Ovary (tissue), 9 donors: ENCODE measurements around the gene DRAM2. TPM values are rescaled to one million over a fixed set of nuclear protein-coding genes. Genes with fewer than 3 reads are reported as not detected.

Experiments
- DNase-seq, 5 donors: peaks; one replicate each; pipeline ENCODE4 v3.0.0-alpha.2; 2019 to 2020
- H3K27ac ChIP-seq, 2 donors: fragments of 200-600 bp; one replicate each; pipeline versions ENCODE4 v1.5.1 to v1.8.0; 2019 to 2022
- H3K27me3 ChIP-seq: fragments of 200-600 bp; one replicate; pipeline ENCODE4 v1.8.0; 2022
- H3K36me3 ChIP-seq: fragments of 200-600 bp; sonication (generic); one replicate; pipeline ENCODE4 v1.5.1; 2019
- H3K4me1 ChIP-seq: one replicate; pipeline ENCODE4 v1.8.1; 2013; ENCODE audit warnings: mild to moderate bottlenecking, moderate library complexity; ENCODE audit not compliant: insufficient read depth
- H3K4me3 ChIP-seq: fragments of 200-600 bp; sonication (generic); one replicate; pipeline ENCODE4 v1.5.1; 2017
- H3K9me3 ChIP-seq, 2 donors: fragments of 200-600 bp in 1 of 2; sonication (generic) in 1 of 2; one replicate each; pipeline versions ENCODE4 v1.5.1 to v1.8.1; 2013 to 2019; ENCODE audit warnings: mild to moderate bottlenecking in 1 of 2, moderate library complexity in 1 of 2
- EP300 ChIP-seq: sonication (generic); formaldehyde crosslinking; IDR thresholded peaks from one replicate; pipeline ENCODE4 v1.6.1; 2017; ENCODE audit warnings: antibody characterized with exemption
- POLR2A ChIP-seq: fragments of 450-650 bp; IDR thresholded peaks from one replicate; pipeline ENCODE4 v1.6.1; 2017; ENCODE audit warnings: antibody characterized with exemption, mild to moderate bottlenecking, moderate library complexity
- WGBS, 3 donors: extraction: QIAGEN DNeasy Blood & Tissue Kit in 1 of 3; methylation state at CpG; one replicate each; pipeline versions ENCODE4 v1.1.5 to v1.1.7; 2013 to 2017; 5-methylcytosine and 5-hydroxymethylcytosine counted together
- intact Hi-C, 4 donors: fragments of 100-400 bp; cut with DNase I; formaldehyde crosslinking; loops; one replicate each; pipeline versions ENCODE4 v1.11.0 to v1.15.1; 2022 to 2023
- polyA plus RNA-seq, 2 donors: library from polyadenylated mRNA; stranded (reverse); fragments of 200-250 nt in 1 of 2; fragments of 350-450 nt in 1 of 2; fragmentation: Illumina TruSeq in 1 of 2; extraction: RNeasy Lipid Tissue Mini Kit (QIAGEN cat#74804) in 1 of 2; gene quantifications; one replicate each; pipeline ENCODE4 v1.2.3, GENCODE V29; 2013 to 2014
- total RNA-seq, 7 donors: library from RNA; depleted of rRNA in 2 of 7; stranded (reverse); fragments of >200 nt in 2 of 7; fragmentation: NEBNext Ultra II Directional in 3 of 7; extraction: Animal tissue kit (Norgen Biotek cat#: 25700) in 3 of 7; gene quantifications; one replicate each; pipeline versions ENCODE4 v1.1.0 to v1.2.4, GENCODE V29; 2016 to 2023
- TF ChIP-seq, protein P1 (sequence below), 3 donors: fragments of 450-650 bp in 2 of 3; fragments of 200-600 bp in 1 of 3; IDR thresholded peaks; one replicate each; pipeline versions ENCODE4 v1.5.1 to v1.8.0; 2016 to 2022; ENCODE audit warnings: antibody characterized with exemption in 3 of 3, mild to moderate bottlenecking in 1 of 3
- donor health status: DM: no; HTN: no; CAD: no; lungs with moderate emphysema.
- donor health status: DM: no; HTN: no; CAD: no.
- donor health status: Bipolar disorder and iron deficiency.
- donor health status: DM: yes; HTN: yes; CAD: no.
- donor health status: DM: no; HTN: no; CAD: no.
- donor health status: DM: yes; HTN: yes; CAD: no.

The DRAM2 gene
- total and polyA plus RNA-seq, 9 donors: 27.2 to 87.3 (median 34.7) TPM

DNA sequence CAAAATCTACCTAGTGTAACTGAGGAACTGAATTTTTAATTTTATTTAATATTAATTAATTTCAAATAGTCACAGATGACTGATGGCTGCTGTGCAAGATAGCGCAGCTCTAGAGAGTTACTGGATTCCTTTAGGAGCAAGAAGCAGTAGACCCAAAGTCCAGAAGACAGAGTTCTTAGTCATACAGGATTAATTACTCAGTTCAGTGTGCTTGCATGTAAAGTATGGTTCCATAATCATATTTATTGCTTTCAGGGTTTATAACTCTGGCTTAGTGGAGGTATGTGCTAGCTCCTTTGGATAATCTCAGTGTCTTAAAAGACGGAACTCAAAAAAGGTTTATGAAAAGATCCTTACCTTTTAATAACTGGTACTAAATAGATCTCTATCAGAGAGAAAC is 17.5 kb upstream of the DRAM2 start:
- no peaks in the 10 kb centered on the region for H3K9me3 ChIP-seq
- H3K27me3 ChIP-seq: no peaks in the 10 kb centered on the region
- peaks cover 5% of the 10 kb centered on the region for H3K4me1 ChIP-seq
- no peak for DNase-seq
- H3K36me3 ChIP-seq: no peaks in the 10 kb centered on the region
- no peak overlapping the region for H3K27ac ChIP-seq
- intact Hi-C loops: no loop called here
- TF ChIP-seq, protein P1, sequence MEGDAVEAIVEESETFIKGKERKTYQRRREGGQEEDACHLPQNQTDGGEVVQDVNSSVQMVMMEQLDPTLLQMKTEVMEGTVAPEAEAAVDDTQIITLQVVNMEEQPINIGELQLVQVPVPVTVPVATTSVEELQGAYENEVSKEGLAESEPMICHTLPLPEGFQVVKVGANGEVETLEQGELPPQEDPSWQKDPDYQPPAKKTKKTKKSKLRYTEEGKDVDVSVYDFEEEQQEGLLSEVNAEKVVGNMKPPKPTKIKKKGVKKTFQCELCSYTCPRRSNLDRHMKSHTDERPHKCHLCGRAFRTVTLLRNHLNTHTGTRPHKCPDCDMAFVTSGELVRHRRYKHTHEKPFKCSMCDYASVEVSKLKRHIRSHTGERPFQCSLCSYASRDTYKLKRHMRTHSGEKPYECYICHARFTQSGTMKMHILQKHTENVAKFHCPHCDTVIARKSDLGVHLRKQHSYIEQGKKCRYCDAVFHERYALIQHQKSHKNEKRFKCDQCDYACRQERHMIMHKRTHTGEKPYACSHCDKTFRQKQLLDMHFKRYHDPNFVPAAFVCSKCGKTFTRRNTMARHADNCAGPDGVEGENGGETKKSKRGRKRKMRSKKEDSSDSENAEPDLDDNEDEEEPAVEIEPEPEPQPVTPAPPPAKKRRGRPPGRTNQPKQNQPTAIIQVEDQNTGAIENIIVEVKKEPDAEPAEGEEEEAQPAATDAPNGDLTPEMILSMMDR (IDR thresholded peaks at IDR 0.05): no peak
- no peak for TF ChIP-seq EP300
- TF ChIP-seq POLR2A: no peak
- 97 to 99% (median 98%) methylated on average over 2 of the region's 2 CpGs for WGBS, 3 donors
- H3K4me3 ChIP-seq: no peak overlapping the region

DNA sequence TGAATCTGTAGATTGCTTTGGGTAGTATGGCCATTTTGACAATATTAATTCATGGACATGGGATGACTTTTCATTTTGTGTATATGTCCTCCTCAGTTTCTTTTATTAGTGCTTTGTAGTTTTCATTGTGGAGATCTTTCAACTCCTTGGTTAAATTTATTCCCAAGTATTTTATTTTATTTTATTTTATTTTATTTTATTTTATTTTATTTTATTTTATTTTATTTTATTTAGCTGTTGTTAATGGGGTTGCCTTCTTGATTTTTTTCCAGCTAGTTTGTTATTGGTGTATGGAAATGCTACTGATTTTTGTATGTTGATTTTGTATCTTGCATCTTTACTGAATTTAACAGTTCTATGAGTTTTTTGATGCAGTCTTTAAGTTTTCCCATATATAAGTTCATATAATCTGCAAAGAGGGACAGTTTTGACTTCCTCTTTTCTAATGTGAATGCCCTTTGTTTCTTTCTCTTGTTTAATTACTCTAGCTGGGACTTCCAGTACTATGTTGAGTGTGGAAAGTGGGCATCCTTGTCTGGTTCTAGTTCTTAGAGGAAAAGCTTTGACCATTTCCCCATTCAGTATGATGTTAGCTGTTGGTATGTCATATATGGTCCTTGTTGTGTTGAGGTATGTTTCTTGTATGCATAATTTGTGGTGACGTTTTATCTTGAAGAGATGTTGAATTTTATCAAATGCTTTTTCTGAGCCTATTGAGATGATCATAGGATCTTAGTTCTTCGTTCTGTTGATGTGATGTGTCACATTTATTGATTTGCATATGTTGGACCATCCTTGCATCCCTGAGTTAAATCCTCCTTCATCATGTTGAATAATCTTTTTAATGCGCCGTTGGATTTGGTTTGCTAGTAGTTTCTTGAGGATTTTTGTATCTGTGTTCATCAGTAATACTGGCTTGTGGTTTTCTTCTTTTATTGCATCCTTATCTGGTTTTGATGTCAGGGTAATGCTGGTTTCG is 14.4 kb upstream of the DRAM2 start:
- WGBS, 3 donors: 94 to 97% (median 96%) methylated on average over 5 of the region's 5 CpGs
- H3K27me3 ChIP-seq: no peaks in the 10 kb centered on the region
- H3K4me3 ChIP-seq: no peak overlapping the region
- no peak overlapping the region for H3K27ac ChIP-seq
- intact Hi-C loops: no loop called here
- peaks cover 4% of the 10 kb centered on the region for H3K4me1 ChIP-seq
- H3K36me3 ChIP-seq: no peaks in the 10 kb centered on the region
- no peak for DNase-seq
- no peaks in the 10 kb centered on the region for H3K9me3 ChIP-seq
- no peak for TF ChIP-seq EP300
- TF ChIP-seq, protein P1 (IDR thresholded peaks at IDR 0.05): no peak
- TF ChIP-seq POLR2A: no peak

- TF ChIP-seq EP300: no peak
- no peak overlapping the region for H3K27ac ChIP-seq
- peaks cover 4% of the 10 kb centered on the region for H3K4me1 ChIP-seq
- 36 to 56% (median 38%) methylated on average over 3 of the region's 3 CpGs for WGBS, 3 donors
- no peaks in the 10 kb centered on the region for H3K27me3 ChIP-seq
- H3K36me3 ChIP-seq: no peaks in the 10 kb centered on the region
- no peak for DNase-seq
- H3K9me3 ChIP-seq: no peaks in the 10 kb centered on the region
- no peak overlapping the region for H3K4me3 ChIP-seq
- intact Hi-C loops: no loop called here
These were observed 11.9 kb upstream of the DRAM2 start for GRCh38 chr1:111151838-111152237.

GRCh38 chr1:111148376-111148881 is 8.5 kb upstream of the DRAM2 start:
- H3K4me3 ChIP-seq: no peak overlapping the region
- H3K9me3 ChIP-seq: no peaks in the 10 kb centered on the region
- H3K4me1 ChIP-seq: peaks cover 4% of the 10 kb centered on the region
- no peak for DNase-seq
- no peak overlapping the region for H3K27ac ChIP-seq
- intact Hi-C loops: no loop called here
- no peaks in the 10 kb centered on the region for H3K27me3 ChIP-seq
- no peak for TF ChIP-seq POLR2A
- TF ChIP-seq, protein P1 (IDR thresholded peaks at IDR 0.05): no peak
- no peak for TF ChIP-seq EP300
- no peaks in the 10 kb centered on the region for H3K36me3 ChIP-seq
- WGBS, 3 donors: 42 to 62% (median 48%) methylated on average over 2 of the region's 2 CpGs

DNA sequence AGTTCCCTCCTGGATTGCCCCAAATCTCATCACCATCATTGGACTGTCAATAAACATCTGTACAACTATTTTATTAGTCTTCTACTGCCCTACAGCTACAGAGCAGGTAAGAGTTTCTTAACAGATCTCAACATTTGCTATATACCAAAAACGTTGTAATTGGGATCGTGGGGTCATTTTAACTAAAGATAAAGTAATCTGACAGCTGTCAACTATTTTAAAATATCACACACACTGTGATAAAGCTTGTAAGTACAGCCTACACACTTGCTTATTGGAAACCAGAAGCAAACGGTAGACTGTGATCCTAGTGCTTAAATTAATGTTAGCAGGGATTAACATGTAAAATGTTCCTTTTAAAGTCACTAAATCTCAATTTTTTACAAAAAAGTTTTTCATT is 8.1 kb upstream of the DRAM2 start:
- intact Hi-C loops: no loop called here

More for the DNA sequence above, 8.1 kb upstream of the DRAM2 start:
- no peak for DNase-seq
- H3K27ac ChIP-seq: no peak overlapping the region
- WGBS, 3 donors: 47 to 60% (median 51%) methylated on average over 3 of the region's 3 CpGs
- H3K4me1 ChIP-seq: peaks cover 4% of the 10 kb centered on the region
- H3K4me3 ChIP-seq: no peak overlapping the region
- H3K27me3 ChIP-seq: no peaks in the 10 kb centered on the region
- H3K9me3 ChIP-seq: no peaks in the 10 kb centered on the region
- H3K36me3 ChIP-seq: no peaks in the 10 kb centered on the region
- TF ChIP-seq, protein P1 (IDR thresholded peaks at IDR 0.05): no peak
- no peak for TF ChIP-seq POLR2A
